WI38 (cell line): ENCODE data around the gene PDE1A.

ENCODE experiments used
- H3K4me3 ChIP-seq: 2 replicates; pipeline ENCODE4 v1.5.1; 2011; ENCODE audit warnings: low read depth, mild to moderate bottlenecking, control low read depth, low read length
- CTCF ChIP-seq: IDR thresholded peaks from 2 replicates; pipeline ENCODE4 v1.5.1; 2012; ENCODE audit warnings: low read depth, mild to moderate bottlenecking, control low read depth, low read length

The PDE1A gene

GRCh38 chr2:182245963-182246362 lies 180.9 kb downstream of the PDE1A start:
- H3K4me3 ChIP-seq: no peak overlapping the region
- no peak for TF ChIP-seq CTCF

GRCh38 chr2:182242609-182243008 lies 184.2 kb downstream of the PDE1A start:
- no peak overlapping the region for H3K4me3 ChIP-seq
- no peak for TF ChIP-seq CTCF

- no peak overlapping the region for H3K4me3 ChIP-seq
- no peak for TF ChIP-seq CTCF
Measured at GRCh38 chr2:182241936-182242335, 184.9 kb downstream of the PDE1A start.

- H3K4me3 ChIP-seq: no peak overlapping the region
- peak; percentile 14; the same call in 1 of the 2 replicates for TF ChIP-seq CTCF
Measured at GRCh38 chr2:182240862-182241371, 185.9 kb downstream of the PDE1A start.

- H3K4me3 ChIP-seq: no peak overlapping the region
- TF ChIP-seq CTCF: no peak
Measured at GRCh38 chr2:182230561-182230960, 196.3 kb downstream of the PDE1A start.

GRCh38 chr2:182229297-182229696 lies 197.5 kb downstream of the PDE1A start:
- no peak for TF ChIP-seq CTCF
- no peak overlapping the region for H3K4me3 ChIP-seq

- no peak for TF ChIP-seq CTCF
- no peak overlapping the region for H3K4me3 ChIP-seq
Measured at GRCh38 chr2:182228741-182229140, 198.1 kb downstream of the PDE1A start.
